SK-N-SH treated with all-trans-retinoic acid at 6 μM for 48 hours (cell line): ENCODE results near the gene XCR1.

Source experiments
- ATAC-seq: fragments of 200-7000 bp; cut with Tn5 transposase; 3 replicates; pipeline ENCODE4 v1.9.1; 2020; ENCODE audit warnings: mild to moderate bottlenecking, moderate library complexity
- ARNTL ChIP-seq: fragments of 450-650 bp; formaldehyde crosslinking; IDR thresholded peaks from 2 replicates; pipeline ENCODE4 v1.5.0; 2020; ENCODE audit warnings: low read depth, mild to moderate bottlenecking, moderate library complexity, borderline replicate concordance
- BACH2 ChIP-seq: fragments of 250-450 bp; sonication (Bioruptor Pico); IDR thresholded peaks from 2 replicates; pipeline ENCODE4 v1.9.0; 2021; ENCODE audit warnings: mild to moderate bottlenecking, borderline replicate concordance
- CSDC2 ChIP-seq: fragments of 250-450 bp; sonication (Bioruptor Pico); IDR thresholded peaks from 2 replicates; pipeline ENCODE4 v1.5.0; 2020; ENCODE audit warnings: mild to moderate bottlenecking, moderate library complexity
- ESRRG ChIP-seq: fragments of 250-450 bp; sonication (Bioruptor Pico); IDR thresholded peaks from 2 replicates; pipeline ENCODE4 v1.6.1; 2021; ENCODE audit warnings: mild to moderate bottlenecking
- GLIS3 ChIP-seq: fragments of 250-450 bp; sonication (Bioruptor Pico); IDR thresholded peaks from 2 replicates; pipeline ENCODE4 v1.5.0; 2020; ENCODE audit warnings: mild to moderate bottlenecking, moderate library complexity
- OSR1 ChIP-seq: fragments of 250-450 bp; sonication (Bioruptor Pico); IDR thresholded peaks from 2 replicates; pipeline ENCODE4 v1.8.0; 2022; ENCODE audit warnings: moderate library complexity, mild to moderate bottlenecking, inconsistent platforms
- PPARA ChIP-seq: fragments of 250-450 bp; sonication (Bioruptor Pico); IDR thresholded peaks from 2 replicates; pipeline ENCODE4 v1.5.0; 2020; ENCODE audit warnings: mild to moderate bottlenecking, borderline replicate concordance
- RARB ChIP-seq: fragments of 250-450 bp; sonication (Bioruptor Pico); IDR thresholded peaks from 2 replicates; pipeline ENCODE4 v1.8.0; 2021; ENCODE audit warnings: mild to moderate bottlenecking, moderate library complexity
- SNAI2 ChIP-seq: fragments of 250-450 bp; sonication (Bioruptor Pico); IDR thresholded peaks from 2 replicates; pipeline ENCODE4 v1.5.0; 2020; ENCODE audit warnings: mild to moderate bottlenecking, moderate library complexity
- TOX ChIP-seq: fragments of 250-450 bp; sonication (Bioruptor Pico); IDR thresholded peaks from 2 replicates; pipeline ENCODE4 v1.8.0; 2021; ENCODE audit warnings: mild to moderate bottlenecking, moderate library complexity, borderline replicate concordance
- ZC3H10 ChIP-seq: fragments of 250-450 bp; sonication (Bioruptor Pico); IDR thresholded peaks from 2 replicates; pipeline ENCODE4 v1.5.1; 2021; ENCODE audit warnings: mild to moderate bottlenecking, moderate library complexity
- ZFP3 ChIP-seq: fragments of 250-450 bp; sonication (Bioruptor Pico); IDR thresholded peaks from 2 replicates; pipeline ENCODE4 v1.5.0; 2020; ENCODE audit warnings: mild to moderate bottlenecking, moderate library complexity
- ZFP30 ChIP-seq: fragments of 450-650 bp; formaldehyde crosslinking; IDR thresholded peaks from 2 replicates; pipeline ENCODE4 v1.5.0; 2022; ENCODE audit warnings: mild to moderate bottlenecking, moderate library complexity
- ZNF565 ChIP-seq: fragments of 450-650 bp; formaldehyde crosslinking; conservative IDR thresholded peaks from 2 replicates; pipeline ENCODE4 v1.5.0; 2020; ENCODE audit warnings: low read depth, mild to moderate bottlenecking, moderate library complexity
- ZNF70 ChIP-seq: fragments of 450-650 bp; formaldehyde crosslinking; IDR thresholded peaks from 2 replicates; pipeline ENCODE4 v1.5.0; 2020; ENCODE audit warnings: mild to moderate bottlenecking, moderate library complexity
- ZNF8 ChIP-seq: fragments of 450-650 bp; formaldehyde crosslinking; IDR thresholded peaks from 2 replicates; pipeline ENCODE4 v1.5.0; 2020; ENCODE audit warnings: mild to moderate bottlenecking, moderate library complexity
- TF ChIP-seq, protein P1 (sequence below): fragments of 250-450 bp; sonication (Bioruptor Pico); IDR thresholded peaks from 2 replicates; pipeline ENCODE4 v1.5.1; 2020; ENCODE audit warnings: low read depth, mild to moderate bottlenecking, moderate library complexity
- TF ChIP-seq, protein P2 (sequence below): fragments of 250-450 bp; sonication (Bioruptor Pico); IDR thresholded peaks from 2 replicates; pipeline ENCODE4 v1.8.0; 2020; ENCODE audit warnings: mild to moderate bottlenecking, moderate library complexity, borderline replicate concordance
- TF ChIP-seq, protein P3 (sequence below): fragments of 250-450 bp; sonication (Bioruptor Pico); IDR thresholded peaks from 2 replicates; pipeline ENCODE4 v1.5.1; 2021; ENCODE audit warnings: mild to moderate bottlenecking, moderate library complexity
- TF ChIP-seq, protein P4 (sequence below): fragments of 250-450 bp; sonication (Bioruptor Pico); IDR thresholded peaks from 2 replicates; pipeline ENCODE4 v1.8.0; 2021; ENCODE audit warnings: low read depth, mild to moderate bottlenecking, moderate library complexity, borderline replicate concordance
- TF ChIP-seq, protein P5 (sequence below): fragments of 250-450 bp; sonication (Bioruptor Pico); IDR thresholded peaks from 2 replicates; pipeline ENCODE4 v1.5.0; 2020; ENCODE audit warnings: mild to moderate bottlenecking, moderate library complexity

The XCR1 gene

DNA sequence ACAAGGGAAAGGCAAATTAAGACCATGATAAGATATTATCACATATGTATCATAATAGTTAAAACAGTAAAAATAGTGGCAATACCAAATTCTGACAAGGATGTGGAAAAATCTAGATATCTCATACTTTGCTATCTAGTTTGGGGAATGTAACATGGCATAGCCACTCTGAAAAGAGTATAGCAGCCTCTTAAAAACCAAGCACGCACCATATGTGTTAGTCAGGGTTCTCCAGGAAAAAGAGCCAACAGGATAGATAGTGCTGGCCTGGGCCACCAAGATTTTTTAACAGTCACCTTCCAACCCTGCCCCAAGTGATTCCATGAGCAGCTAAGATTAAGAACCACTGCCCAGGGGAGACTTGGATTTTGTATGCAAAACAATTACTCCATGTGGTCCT lies 48.5 kb upstream of the XCR1 start:
- no peak for ATAC-seq
- no peak for TF ChIP-seq CSDC2 (CRISPR knock-in tag)
- TF ChIP-seq ZFP3 (CRISPR knock-in tag): no peak
- TF ChIP-seq ESRRG (CRISPR knock-in tag): no peak
- TF ChIP-seq OSR1 (CRISPR knock-in tag): no peak
- no peak for TF ChIP-seq ZNF8
- no peak for TF ChIP-seq PPARA (CRISPR knock-in tag)
- no peak for TF ChIP-seq ARNTL
- TF ChIP-seq, protein P1, sequence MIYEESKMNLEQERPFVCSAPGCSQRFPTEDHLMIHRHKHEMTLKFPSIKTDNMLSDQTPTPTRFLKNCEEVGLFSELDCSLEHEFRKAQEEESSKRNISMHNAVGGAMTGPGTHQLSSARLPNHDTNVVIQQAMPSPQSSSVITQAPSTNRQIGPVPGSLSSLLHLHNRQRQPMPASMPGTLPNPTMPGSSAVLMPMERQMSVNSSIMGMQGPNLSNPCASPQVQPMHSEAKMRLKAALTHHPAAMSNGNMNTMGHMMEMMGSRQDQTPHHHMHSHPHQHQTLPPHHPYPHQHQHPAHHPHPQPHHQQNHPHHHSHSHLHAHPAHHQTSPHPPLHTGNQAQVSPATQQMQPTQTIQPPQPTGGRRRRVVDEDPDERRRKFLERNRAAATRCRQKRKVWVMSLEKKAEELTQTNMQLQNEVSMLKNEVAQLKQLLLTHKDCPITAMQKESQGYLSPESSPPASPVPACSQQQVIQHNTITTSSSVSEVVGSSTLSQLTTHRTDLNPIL: no peak
- TF ChIP-seq ZNF70: no peak
- no peak for TF ChIP-seq SNAI2 (CRISPR knock-in tag)
- TF ChIP-seq ZFP30: no peak
- TF ChIP-seq, protein P2, sequence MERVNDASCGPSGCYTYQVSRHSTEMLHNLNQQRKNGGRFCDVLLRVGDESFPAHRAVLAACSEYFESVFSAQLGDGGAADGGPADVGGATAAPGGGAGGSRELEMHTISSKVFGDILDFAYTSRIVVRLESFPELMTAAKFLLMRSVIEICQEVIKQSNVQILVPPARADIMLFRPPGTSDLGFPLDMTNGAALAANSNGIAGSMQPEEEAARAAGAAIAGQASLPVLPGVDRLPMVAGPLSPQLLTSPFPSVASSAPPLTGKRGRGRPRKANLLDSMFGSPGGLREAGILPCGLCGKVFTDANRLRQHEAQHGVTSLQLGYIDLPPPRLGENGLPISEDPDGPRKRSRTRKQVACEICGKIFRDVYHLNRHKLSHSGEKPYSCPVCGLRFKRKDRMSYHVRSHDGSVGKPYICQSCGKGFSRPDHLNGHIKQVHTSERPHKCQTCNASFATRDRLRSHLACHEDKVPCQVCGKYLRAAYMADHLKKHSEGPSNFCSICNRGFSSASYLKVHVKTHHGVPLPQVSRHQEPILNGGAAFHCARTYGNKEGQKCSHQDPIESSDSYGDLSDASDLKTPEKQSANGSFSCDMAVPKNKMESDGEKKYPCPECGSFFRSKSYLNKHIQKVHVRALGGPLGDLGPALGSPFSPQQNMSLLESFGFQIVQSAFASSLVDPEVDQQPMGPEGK (CRISPR knock-in tag): no peak
- TF ChIP-seq ZC3H10: no peak
- TF ChIP-seq ZNF565 (CRISPR knock-in tag): no peak
- TF ChIP-seq GLIS3: no peak
- TF ChIP-seq BACH2 (CRISPR knock-in tag): no peak
- TF ChIP-seq, protein P3, sequence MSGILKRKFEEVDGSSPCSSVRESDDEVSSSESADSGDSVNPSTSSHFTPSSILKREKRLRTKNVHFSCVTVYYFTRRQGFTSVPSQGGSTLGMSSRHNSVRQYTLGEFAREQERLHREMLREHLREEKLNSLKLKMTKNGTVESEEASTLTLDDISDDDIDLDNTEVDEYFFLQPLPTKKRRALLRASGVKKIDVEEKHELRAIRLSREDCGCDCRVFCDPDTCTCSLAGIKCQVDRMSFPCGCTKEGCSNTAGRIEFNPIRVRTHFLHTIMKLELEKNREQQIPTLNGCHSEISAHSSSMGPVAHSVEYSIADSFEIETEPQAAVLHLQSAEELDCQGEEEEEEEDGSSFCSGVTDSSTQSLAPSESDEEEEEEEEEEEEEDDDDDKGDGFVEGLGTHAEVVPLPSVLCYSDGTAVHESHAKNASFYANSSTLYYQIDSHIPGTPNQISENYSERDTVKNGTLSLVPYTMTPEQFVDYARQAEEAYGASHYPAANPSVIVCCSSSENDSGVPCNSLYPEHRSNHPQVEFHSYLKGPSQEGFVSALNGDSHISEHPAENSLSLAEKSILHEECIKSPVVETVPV (CRISPR knock-in tag): no peak
- TF ChIP-seq TOX: no peak

DNA sequence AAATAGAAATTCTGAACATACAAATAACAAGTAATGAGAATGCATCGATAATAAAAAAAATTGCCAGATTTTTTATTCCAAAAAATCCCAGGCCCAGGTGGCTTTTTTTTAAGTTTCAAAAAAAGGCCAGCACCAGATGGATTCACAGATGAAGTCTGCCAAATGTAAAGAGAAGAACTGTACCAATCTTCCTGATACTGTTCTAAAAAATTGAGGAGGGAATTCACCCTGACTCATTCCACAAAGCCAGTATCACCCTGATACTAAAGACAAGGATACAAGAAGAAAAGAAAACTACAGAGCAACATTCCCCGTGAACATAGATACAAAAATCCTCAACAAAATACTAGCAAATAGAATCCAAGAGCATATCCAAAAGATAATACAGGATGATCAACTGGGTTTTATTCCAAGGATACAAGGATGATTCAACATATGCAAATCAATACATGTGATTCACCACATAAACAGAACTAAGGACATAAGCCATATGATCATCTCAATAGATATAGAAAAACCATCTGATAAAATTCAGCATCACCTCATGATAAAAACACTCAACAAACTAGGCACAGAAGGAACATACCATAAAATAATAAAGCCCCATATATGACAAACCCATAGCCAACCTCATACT lies 44.1 kb upstream of the XCR1 start:
- ATAC-seq: no peak
- TF ChIP-seq TOX (no peak), ESRRG (CRISPR knock-in tag) (no peak)
- TF ChIP-seq, protein P4, sequence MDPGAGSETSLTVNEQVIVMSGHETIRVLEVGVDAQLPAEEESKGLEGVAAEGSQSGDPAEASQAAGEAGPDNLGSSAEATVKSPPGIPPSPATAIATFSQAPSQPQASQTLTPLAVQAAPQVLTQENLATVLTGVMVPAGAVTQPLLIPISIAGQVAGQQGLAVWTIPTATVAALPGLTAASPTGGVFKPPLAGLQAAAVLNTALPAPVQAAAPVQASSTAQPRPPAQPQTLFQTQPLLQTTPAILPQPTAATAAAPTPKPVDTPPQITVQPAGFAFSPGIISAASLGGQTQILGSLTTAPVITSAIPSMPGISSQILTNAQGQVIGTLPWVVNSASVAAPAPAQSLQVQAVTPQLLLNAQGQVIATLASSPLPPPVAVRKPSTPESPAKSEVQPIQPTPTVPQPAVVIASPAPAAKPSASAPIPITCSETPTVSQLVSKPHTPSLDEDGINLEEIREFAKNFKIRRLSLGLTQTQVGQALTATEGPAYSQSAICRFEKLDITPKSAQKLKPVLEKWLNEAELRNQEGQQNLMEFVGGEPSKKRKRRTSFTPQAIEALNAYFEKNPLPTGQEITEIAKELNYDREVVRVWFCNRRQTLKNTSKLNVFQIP: no peak
- TF ChIP-seq, all 23 proteins: peak for 0

DNA sequence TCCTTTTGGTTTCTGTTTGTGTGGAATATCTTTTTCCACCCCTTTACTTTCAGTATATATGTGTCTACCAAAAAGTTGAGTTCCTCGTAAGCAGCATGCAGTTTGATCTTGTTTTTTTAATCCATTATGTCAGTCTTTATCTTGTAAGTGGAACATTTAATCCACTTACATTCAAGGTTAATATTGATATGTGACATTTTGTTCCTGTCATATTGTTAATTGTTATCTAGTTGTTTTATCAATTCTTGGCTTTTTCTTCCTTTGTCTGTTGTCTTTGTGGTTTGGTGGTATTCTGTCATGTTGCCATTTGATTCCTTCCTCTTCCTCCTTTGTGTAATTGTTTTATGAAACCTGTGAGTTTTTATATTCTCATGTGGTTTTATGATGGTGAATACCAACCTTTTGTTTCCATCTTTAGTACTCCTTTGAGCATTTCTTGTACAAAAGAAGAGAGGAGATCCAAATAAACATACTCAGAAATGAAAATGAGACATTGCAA lies 43.4 kb upstream of the XCR1 start:
- ATAC-seq: no peak
- TF ChIP-seq SNAI2 (CRISPR knock-in tag): no peak

DNA sequence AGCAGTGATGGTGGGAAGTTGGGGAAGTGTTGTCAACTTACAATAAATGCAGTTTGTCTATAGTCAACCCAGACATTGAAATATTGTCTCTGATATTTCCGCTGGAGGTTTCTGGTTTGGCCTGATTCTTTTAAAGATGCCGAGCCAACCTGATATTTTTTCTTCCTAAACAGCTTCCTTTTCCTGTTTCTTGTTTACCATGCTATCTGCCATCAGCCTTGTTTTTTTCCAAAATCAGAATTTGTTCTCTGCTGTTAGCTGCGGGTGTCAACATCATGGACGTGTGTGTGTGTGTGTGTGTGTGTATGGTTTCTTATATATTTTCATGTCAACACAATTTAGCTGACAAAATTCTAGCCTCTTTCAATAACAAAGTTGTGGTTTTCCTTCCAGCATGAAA lies 41.2 kb upstream of the XCR1 start:
- ATAC-seq: no peak
- no peak for TF ChIP-seq PPARA (CRISPR knock-in tag)
- no peak for TF ChIP-seq ESRRG (CRISPR knock-in tag)
- no peak for TF ChIP-seq ZNF565 (CRISPR knock-in tag)
- TF ChIP-seq, protein P5, sequence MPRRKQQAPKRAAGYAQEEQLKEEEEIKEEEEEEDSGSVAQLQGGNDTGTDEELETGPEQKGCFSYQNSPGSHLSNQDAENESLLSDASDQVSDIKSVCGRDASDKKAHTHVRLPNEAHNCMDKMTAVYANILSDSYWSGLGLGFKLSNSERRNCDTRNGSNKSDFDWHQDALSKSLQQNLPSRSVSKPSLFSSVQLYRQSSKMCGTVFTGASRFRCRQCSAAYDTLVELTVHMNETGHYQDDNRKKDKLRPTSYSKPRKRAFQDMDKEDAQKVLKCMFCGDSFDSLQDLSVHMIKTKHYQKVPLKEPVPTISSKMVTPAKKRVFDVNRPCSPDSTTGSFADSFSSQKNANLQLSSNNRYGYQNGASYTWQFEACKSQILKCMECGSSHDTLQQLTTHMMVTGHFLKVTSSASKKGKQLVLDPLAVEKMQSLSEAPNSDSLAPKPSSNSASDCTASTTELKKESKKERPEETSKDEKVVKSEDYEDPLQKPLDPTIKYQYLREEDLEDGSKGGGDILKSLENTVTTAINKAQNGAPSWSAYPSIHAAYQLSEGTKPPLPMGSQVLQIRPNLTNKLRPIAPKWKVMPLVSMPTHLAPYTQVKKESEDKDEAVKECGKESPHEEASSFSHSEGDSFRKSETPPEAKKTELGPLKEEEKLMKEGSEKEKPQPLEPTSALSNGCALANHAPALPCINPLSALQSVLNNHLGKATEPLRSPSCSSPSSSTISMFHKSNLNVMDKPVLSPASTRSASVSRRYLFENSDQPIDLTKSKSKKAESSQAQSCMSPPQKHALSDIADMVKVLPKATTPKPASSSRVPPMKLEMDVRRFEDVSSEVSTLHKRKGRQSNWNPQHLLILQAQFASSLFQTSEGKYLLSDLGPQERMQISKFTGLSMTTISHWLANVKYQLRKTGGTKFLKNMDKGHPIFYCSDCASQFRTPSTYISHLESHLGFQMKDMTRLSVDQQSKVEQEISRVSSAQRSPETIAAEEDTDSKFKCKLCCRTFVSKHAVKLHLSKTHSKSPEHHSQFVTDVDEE (CRISPR knock-in tag): no peak
- no peak for TF ChIP-seq CSDC2 (CRISPR knock-in tag)
- TF ChIP-seq RARB (CRISPR knock-in tag): no peak
- no peak for TF ChIP-seq ZFP3 (CRISPR knock-in tag)
- TF ChIP-seq, protein P1: no peak
- TF ChIP-seq, protein P3 (CRISPR knock-in tag): no peak
- TF ChIP-seq, protein P2 (CRISPR knock-in tag): no peak
- TF ChIP-seq SNAI2 (CRISPR knock-in tag): no peak
- TF ChIP-seq ZNF70: no peak
